ENCODE data around the gene KCNK6.

GRCh38 chr19:38307076-38307475 lies 12.6 kb upstream of the KCNK6 start:
- TF ChIP-seq POLR2AphosphoS5 (IDR thresholded peaks at IDR 0.05; ENCODE audit: low read depth, low read length) (no peak), TAF1 (IDR thresholded peaks at IDR 0.05; ENCODE audit: borderline replicate concordance, low read depth, low read length) (no peak)
